Femur (tissue), 1 donor: ENCODE results near the gene ZP3.
A peak's percentile ranks its signal among the peaks of the same experiment; 100 is the strongest.
"Not testable (repeated sequence)": the region's sequence is repeated elsewhere in the genome, so short reads cannot be mapped to it uniquely, and the experiment has no call there.

Experiments used
- DNase-seq: peaks from one replicate; pipeline ENCODE4 v3.0.0-alpha.2; 2017

ZP3 gene

DNA sequence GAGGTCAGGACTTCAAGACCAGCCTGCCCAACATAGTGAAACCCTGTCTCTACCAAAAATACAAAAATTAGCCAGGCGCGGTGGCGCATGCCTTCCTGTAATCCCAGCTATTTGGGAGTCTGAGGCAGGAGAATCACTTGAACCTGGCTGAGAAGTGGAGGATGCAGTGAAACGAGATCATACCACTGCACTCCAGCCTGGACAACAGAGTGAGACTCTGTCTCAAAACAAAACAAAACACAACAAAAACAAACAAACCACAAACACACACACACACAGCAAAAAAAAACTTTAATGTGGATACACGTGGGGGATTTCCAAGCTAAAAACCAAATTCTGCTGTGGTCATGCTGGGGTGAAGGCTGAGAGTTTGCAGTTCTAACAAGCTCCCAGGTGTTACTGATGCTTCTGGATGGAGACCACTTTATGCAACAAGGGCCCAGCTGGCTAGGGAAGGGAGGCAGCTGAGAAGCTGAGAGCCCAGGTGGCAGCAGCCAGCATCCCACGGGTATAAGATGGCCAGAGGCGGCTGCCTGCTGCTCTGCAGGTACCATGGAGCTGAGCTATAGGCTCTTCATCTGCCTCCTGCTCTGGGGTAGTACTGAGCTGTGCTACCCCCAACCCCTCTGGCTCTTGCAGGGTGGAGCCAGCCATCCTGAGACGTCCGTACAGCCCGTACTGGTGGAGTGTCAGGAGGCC is at the start of gene ZP3:
TSS of gene ZP3 (plus strand) at position 538 of the 699 bp plus-strand sequence. CDS start at position 553, 15 bp downstream.
- DNase-seq = no peak

- no peak for DNase-seq
Measured at GRCh38 chr7:76375251-76375650, 49.5 kb upstream of the ZP3 start.

DNA sequence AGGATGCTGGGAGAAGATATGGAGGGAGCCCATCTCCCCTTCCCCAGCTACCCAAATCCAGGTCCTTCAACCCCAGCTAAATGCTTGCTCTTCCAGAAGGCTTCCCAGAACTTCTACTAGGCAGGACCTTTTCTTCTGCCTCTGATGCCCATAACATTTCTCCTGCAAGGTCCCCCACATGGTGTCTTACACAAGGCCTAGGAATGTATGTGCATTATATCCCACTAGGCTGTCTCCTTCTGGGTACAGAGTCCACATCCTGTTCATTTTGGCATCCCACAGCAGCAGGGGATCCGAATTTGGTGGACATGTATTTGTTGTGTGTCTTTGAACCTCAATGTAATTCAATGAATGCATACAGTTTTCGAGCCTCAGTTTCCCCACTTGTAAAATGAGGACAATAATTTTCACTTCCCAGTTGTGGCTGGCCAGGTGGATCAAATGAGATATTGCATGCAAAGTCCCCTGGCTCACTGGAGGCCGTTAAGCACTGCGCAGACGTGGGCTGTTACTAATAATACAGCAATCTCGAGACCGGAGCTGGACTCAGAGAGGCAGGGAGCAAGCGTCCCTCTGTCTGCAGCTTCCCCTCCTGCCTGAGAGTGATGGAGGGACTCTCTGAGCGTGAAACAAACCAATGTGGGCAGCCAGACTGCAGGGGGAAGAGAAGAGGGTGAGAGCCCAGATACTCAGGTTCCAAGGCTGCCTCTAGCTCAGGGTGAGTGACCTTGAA is 47.4 kb upstream of the ZP3 start:
- no peak for DNase-seq

DNA sequence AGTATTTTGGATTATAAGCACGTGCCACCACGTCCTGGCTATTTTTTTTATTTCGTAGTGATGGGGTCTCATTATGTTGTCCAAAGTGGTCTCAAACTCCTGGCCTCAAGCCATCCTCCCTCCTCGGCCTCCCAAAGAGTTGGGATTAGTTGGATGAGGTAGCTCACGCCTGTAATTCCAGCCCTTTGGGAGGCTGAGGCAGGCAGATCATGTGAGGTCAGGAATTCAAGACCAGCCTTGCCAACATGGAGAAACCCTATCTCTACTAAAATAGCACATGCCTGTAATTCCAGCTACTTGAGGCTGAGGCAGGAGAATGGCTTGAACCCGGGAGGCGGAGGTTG is 44.2 kb upstream of the ZP3 start:
- DNase-seq = no peak

DNA sequence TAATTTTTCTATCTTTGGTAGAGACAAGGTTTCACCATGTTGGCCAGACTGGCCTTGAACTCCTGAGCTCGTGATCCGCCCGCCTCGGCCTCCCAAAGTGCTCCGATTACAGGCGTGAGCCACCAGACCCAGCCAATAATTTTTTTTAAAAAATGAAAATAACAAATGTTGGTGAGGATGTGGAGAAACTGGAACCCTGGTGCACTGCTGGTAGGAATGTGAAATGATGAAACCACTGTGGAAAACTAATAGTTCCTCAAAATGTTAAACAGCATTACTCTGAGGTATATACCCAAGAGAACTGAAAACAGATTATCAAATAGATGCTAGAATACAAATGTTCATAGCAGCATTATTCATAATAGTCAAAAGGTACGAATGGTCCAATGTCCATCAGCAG is 42.9 kb upstream of the ZP3 start:
- no peak for DNase-seq

GRCh38 chr7:76383089-76383944 is 41.4 kb upstream of the ZP3 start:
- DNase-seq = no peak

DNA sequence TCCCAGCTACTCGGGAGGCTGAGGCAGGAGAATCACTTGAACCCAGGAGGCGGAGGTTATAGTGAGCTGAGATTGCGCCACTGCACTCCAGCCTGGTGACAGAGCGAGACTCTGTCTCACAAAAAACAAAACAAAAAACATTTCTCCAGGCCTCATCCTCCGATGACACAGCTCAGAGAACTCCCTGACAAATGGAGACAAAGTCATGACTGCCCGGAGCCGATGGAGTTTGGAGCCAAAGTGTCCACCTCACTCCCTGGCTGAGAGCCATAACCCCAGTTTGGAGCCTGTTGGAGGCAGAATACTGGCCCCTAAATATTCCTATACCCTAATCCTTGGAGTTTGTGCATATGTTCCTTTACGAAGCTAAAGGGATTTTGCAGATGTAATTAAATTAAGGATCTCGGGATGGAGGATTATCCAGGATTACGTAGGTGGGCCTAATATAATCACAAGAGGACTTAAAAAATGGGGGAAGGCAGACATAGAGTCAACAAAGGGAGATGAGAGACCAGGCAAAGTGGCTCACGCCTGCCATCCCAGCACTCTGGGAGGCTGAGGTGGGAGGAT is 38.0 kb upstream of the ZP3 start:
- no peak for DNase-seq

DNA sequence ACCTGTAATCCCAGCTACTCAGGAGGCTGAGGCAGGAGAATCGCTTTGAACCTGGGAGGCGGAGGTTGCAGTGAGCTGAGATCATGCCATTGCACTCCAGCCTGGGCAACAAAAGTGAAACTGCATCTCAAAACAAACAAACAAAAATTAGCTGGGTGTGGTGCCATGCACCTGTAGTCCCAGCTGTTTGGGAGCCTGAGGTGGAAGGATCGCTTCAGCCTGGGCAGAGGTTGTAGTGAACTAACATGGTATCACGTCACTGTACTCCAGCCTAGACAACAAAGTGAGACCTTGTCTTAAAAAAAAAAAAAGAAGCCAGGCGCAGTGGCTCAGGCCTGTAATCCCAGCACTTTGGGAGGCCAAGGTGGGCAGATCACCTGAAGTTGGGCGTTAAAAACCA is 37.0 kb upstream of the ZP3 start:
- not testable (repeated sequence) for DNase-seq

- DNase-seq = no peak
Measured at GRCh38 chr7:76390092-76390491, 34.7 kb upstream of the ZP3 start.

DNA sequence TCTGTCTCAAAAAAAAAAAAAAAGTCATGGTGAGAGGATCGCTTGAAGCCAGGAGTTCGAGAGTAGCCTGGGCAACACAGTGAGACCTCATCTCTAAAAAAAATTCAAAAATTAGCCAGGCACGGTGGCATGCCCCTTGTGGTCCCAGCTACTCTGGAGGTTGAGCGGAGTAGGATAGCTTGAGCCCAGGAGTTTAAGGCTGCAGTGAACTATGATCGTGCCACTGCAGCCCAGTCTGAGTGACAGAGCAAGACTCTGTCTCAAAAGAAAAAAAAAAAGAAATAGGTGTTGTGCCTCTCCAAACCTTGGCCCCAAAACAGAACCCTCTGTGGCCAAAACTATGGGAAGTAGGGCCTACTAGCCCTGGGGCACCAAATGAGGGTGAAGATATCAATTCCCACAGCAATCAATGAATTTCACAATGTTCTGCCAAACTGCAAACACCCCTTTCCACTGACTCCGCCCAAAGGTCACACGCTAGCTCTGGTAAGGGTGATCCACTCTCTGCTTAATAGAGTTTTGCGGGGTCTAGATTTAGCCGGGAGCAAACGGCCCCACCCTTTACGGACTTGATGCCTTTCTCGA is 32.1 kb upstream of the ZP3 start:
- no peak for DNase-seq

DNA sequence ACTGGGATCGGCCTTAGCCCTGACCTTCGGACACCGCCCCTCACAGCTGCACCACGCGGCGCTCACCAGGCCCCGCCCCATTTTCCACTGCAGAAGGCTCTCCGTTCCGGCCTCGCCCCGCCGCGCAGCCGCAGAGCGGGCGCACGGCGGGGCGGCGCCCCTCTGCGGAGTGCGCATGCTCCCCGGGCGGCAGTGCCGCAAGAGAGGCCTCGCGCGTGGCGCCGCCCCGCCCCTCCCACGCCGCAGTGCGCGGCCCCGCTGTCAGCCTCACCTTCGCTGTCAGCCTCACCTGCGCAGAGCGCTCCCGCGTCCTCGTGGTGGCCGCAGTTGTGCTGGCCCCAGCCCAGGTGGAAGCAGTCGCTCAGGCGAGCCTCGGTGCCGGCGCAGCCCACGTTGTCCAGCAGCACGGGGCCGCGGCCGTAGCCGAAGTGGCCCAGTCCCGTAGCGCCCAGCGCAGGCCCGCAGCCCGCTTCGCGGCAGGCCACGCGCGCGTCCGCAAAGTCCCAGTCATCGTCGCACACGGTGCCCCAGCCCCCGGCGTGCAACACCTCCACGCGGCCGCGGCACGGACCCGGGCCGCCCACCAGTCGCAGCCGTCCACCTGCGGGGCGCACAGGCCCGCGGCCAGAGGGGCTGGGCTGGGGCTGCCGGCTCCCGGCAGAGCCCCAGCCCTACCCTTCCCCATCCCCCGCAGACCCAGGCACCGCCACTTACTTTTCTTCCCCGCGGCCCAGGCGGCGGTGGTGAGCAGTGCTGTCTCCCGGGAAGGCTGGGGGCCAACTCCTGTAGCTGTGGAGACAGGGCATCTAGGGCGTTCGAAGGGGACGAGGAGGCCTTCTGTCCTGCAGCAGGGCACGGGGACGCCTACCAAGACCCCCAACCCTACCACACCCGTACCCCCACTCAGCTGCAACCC is 31.4 kb upstream of the ZP3 start:
- peak; percentile 96 for DNase-seq

- peak; percentile 25 for DNase-seq
Measured at GRCh38 chr7:76394957-76395356, 29.8 kb upstream of the ZP3 start.

DNA sequence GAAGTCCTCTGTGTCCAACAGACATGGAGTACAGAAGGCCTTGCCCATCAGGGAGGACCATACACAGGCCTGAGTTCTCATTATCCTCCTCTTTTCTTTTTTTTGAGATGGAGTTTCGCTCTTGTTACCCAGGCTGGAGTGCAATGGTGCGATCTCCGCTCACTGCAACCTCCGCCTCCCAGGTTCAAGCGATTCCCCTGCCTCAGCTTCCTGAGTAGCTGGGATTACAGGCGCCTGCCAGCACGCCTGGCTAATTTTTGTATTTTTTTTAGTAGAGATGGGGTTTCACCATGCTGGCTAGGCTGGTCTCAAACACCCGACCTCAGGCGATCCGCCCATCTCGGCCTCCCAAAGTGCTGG is 29.2 kb upstream of the ZP3 start:
- not testable (repeated sequence) for DNase-seq

GRCh38 chr7:76395965-76396726 is 28.6 kb upstream of the ZP3 start:
- DNase-seq = peak; percentile 71

DNA sequence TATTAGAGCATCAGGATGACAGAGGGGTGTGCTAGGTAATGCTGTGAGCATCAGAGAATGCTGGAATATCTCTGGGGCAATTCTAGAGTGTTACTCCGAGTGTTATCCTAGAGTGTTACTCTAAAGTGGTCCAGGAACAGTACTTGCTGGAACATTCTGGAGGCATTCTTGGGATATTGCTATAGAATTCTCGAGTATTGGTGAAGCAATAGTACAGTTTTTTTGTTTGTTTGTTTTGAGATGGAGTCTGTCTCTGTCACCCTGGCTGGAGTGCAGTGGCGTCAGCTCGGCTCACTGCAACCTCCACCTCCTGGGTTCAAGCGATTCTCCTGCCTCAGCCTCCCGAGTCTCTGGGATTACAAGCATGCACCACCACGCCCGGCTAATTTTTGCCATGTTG is 27.9 kb upstream of the ZP3 start:
- DNase-seq = no peak

DNA sequence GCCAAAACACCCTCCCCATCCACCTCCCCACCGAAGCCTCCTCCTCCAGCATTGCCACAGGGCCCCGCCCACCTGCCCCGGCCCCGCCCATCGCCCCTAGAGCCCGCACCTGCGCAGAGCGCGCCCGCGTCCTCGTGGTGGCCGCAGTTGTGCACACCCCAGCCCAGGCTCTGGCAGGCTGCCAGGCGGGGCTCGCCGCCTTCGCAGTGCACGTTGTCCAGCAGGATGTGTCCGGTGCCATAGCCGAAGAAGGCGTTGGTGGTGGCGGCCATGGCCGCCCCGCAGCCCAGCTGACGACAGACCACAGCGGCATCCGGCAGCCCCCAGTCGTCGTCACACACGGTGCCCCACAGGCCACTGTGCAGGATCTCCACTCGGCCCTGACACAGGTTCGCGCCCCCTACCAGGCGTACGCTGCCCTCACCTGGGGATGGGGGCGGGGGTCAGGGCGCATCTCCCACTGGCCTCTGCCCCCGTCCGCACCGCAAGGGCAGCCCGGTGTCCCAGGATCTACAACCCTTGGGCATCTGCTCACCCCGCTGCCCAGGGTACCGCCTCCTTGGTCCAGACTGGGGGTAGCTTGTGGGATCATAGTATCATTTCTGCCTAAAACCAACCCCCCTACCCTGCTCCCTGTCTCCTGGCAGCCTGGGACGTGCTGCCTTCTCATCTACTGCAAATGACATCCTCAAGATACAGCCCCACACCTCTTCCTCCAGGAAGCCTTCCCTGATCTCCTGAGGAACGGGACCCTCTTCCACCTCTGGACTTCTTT is 27.2 kb upstream of the ZP3 start:
- peak; percentile 83 for DNase-seq

DNA sequence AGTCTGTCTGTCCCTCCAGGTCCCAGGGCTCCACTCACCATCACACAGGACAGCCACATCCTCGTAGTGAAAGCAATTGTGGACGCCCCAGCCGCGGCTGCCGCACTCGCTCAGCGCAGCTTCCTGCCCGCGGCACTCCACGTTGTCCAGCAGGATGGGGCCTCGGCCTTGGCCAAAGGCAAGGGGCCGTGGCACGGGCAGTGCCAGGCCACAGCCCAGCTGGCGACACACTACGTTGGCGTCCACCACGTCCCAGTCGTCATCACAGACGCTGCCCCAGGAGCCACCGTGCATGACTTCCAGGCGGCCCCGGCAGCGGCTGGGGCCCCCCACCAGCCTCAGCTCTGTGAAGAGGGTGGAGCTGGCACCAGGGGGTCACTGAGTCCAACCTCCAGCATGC is 24.5 kb upstream of the ZP3 start:
- DNase-seq = no peak

- not testable (repeated sequence) for DNase-seq
Measured at GRCh38 chr7:76403097-76403496, 21.7 kb upstream of the ZP3 start.

GRCh38 chr7:76403780-76404494 is 20.8 kb upstream of the ZP3 start:
- no peak for DNase-seq

- no peak for DNase-seq
Measured at GRCh38 chr7:76405738-76406137, 19.0 kb upstream of the ZP3 start.
